GM21723 (cell line): Measurements from ENCODE around the gene HACD1.
"Not testable (repeated sequence)": the region's sequence is repeated elsewhere in the genome, so short reads cannot be mapped to it uniquely, and the experiment has no call there.

Experiments
- ATAC-seq: cut with Tn5 transposase; IDR thresholded peaks from one replicate; pipeline ENCODE4 v1.9.1; 2021; ENCODE audit warnings: mild to moderate bottlenecking, moderate library complexity; ENCODE audit not compliant: unreplicated experiment

Gene HACD1

GRCh38 chr10:17643755-17644484 is 26.7 kb upstream of the HACD1 start, which contains the start of gene STAM:
TSS of gene STAM (plus strand) at chr10:17644151. CDS start at chr10:17644340, 189 bp downstream.
- peak; percentile 89 for ATAC-seq

DNA sequence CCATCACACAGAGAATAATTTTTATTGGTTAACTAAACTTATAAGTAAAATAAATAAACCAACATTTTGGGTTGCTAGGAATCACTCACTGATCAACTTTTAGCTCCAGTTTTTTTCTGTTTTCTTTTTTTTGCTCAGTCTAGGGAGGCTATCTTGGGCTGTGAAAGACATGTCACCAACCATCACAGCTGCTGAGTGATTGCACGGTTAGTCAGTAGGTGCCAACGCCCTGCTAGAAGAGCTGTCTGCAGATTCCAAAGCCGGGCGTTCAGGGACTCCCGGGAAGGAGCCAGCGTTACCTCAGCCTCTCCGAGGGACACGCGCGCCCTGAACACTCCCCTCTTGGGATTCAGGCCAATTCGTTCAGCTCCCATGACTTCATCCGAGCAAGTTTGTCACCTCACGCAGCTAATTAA is 26.2 kb upstream of the HACD1 start:
- ATAC-seq: peak; percentile 26

- no peak for ATAC-seq
These were observed 23.2 kb upstream of the HACD1 start for GRCh38 chr10:17640331-17640816.

- no peak for ATAC-seq
These were observed 20.7 kb upstream of the HACD1 start for GRCh38 chr10:17637869-17638268.

GRCh38 chr10:17633353-17633752 is 16.2 kb upstream of the HACD1 start:
- no peak for ATAC-seq

- ATAC-seq: not testable (repeated sequence)
These were observed 15.4 kb upstream of the HACD1 start for GRCh38 chr10:17632590-17632989.

DNA sequence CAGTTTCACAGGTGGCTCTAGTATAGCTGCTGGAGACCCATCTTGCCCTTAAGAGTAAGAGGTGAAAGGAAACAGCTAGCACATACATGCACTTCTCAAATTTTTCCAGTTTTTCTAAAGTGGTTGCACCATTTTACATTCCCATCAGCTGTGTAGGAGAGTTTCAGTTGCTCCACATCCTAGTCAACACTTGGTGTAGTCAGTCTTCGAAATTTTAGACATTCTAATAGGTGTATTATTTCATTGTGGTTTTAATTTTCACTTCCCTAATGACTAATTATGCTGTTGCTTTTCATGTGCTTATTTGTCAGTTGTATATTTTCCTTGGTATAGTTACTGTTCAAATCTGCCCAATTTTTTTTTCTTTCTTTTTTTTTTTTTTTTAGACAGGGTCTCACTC is 9.5 kb upstream of the HACD1 start:
- ATAC-seq: no peak

DNA sequence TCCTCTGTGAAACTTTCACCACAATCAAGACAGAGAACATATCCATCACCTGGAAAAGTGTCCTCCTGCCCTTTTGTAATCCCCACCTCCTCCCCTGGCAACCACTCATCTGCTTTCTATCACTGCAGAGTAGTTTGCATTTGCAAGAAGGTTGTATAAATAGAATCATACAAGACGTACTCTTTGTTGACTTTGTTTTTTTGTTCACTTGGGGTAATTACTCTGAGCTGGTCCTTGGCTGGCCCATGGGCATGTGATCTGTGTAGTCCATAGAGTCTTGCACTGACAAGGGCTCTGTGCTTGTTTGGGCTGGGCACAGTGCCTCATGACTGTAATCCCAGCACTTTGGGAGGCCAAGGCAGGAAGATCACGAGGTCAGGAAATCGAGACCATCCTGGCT is 7.8 kb upstream of the HACD1 start:
- no peak for ATAC-seq

DNA sequence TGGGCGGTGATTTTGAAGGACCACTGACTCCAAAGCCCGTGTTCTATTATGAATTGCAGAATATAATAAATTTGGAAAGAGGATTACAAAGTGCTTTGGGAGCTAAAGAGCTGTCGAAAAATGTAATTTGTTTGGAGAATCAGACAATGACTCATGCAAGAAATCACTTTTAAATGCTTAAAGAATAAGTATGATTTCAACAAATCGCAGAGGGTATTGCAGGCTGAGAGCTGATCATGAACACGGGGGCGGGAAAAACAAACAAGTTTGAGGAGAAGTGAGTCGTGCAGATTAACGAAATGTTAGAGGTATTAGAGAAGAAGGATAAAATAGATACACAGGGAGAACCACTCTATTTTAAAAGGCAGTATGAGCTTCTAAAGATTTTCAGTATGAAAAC is 4.9 kb upstream of the HACD1 start:
- ATAC-seq: no peak

DNA sequence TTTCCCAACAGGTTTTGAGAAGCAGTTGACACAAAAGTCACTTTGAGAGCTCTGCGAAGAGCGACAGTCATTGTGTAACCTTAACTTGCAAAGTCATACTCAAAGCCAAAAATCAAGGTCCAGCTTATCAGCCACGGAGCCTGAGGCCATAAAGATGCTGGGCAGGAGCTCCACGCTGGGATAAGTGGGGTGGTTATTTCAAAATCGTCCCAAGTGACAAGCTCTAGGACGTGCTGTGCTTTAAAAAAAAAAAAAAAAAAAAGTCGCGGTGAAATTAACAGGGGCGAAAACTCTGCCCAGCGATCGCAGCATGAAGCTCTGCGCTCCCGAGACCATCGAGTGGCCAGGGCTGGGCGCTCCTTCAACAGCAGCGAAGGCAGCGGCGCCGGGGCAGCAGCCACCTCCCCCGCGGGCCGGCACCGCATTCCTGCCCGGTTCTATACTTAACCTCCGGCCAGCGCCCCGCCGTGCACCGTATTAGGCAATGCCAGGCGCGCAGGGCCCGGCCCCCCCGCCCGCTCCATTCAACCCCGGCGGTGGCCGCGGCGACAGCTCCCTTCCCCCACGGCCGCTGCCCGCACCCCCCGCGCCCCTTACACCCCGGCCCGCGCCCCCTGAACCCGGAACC is 657 bp downstream of the HACD1 start:
- peak; percentile 57 for ATAC-seq

DNA sequence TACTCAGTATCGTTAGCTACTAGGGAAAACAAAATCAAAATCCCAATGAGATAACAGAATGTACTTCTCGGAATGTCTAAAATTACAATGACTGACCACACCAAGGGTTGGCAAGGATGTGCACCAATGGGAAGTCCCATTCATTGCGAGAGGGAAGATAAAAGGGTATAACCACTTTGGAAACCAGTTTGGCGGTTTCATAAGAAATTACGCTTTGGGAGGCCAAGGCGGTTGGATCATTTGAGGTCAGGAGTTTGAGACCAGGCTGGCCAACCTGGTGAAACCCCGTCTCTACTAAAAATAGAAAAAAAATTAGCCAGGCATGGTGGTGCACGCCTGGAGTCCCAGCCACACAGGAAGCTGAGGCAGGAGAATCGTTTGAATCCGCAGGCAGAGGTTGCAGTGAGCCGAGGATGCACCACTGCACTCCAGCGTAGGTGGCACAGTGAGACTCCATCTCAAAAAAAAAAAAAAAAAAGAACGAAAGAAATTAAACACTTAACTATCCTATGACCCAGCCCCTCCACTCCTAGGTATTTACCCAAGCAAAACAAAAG is 7.6 kb downstream of the HACD1 start:
- no peak for ATAC-seq

DNA sequence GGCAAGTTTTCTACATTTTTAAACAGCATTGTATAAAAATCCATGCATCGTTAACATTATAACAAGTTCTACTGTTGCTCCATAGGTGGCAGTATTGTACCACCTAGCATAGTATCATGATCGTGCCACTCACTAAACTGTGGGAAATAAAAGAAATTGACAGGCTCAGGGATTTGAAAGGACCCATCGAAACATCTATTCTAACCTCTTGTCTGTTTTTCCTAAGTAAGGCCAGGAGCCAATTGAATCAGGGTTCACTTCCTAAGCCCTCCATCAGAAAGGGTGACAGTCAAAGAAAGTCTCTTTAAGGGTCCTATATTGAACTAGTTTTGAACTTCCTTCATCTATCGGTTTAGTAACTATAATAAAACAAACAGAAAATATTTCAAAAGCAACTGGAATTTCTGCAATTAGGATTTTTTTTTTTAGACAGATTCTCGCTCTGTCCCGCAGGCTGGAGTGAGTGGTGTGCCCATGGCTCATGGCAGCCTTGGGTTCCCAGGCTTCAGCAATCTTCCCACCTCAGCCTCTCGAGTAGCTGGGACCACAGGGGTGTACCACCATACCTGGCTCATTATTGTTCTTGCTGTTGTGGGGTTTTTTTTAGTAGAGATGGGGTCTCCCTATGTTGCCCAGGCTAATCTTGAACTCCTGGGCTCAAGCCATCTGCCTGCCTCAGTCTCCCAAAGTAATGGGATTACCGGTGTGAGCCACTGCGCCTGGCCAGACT is 9.4 kb downstream of the HACD1 start:
- ATAC-seq: peak; percentile 92

- ATAC-seq: peak; percentile 26
These were observed 10.1 kb downstream of the HACD1 start for GRCh38 chr10:17607060-17607459.

DNA sequence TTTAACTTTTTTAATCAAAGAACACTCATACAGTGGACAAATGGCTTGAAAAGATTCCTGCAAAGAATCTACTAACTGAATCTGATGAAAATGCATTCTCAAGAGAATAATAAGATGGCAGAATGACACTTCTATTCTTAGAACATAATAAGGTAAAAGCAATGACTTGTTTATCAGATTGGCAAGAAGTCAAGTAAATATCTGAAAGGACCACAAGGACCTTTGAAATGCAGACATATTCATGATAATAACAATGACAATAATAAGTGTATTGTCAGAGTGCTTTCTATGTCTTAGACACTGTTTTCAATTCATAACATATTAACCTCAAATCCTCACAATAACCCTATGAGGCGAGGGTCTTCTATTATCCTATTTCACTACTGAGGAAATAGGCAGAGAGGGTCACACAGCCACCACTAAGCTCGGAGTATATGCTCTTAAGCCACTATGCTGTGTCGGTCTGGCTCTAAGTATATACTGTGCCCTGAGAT is 10.6 kb downstream of the HACD1 start:
- no peak for ATAC-seq

- no peak for ATAC-seq
These were observed 11.2 kb downstream of the HACD1 start for GRCh38 chr10:17605936-17606335.

DNA sequence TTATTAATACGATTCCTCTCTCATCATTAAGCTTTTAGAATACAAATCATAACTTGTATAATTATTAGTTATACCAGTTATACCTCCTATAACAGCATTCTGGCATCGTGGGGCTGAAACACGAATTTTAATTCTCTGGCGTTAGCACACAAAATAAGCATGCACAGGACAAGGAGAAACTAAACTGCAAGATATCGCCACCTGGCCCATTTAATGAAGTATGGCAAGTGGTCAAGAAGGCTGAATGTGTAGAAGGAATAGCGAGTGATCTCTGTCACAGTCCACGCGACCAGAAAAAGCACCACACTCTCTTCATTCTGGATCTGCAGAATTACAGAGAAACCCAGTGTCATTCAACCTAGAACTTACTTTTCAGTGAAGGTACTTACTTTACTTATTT is 18.1 kb downstream of the HACD1 start:
- no peak for ATAC-seq

- no peak for ATAC-seq
These were observed 19.8 kb downstream of the HACD1 start for GRCh38 chr10:17597386-17597785.

- no peak for ATAC-seq
These were observed 26.1 kb downstream of the HACD1 start for GRCh38 chr10:17590969-17591645.

DNA sequence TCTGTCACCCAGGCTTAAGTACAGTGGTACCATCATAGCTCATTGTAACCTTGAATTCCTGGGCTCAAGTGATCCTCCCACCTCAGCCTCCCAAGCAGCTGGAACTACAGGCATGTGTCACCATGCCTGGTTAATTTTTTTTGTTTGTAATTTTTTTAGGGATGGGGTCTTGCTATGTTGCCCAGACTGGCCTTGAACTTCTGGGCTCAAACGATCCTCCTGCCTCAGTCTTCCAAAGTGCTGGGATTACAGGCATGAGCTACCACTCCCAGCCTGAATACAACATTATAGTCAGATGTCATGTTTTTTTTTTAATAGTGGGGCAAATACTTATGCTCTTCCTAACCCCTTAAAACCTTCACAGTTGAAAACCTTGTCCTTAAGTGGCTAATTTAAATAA is 27.9 kb downstream of the HACD1 start:
- ATAC-seq: not testable (repeated sequence)

GRCh38 chr10:17588420-17588819 is 28.8 kb downstream of the HACD1 start:
- ATAC-seq: no peak

DNA sequence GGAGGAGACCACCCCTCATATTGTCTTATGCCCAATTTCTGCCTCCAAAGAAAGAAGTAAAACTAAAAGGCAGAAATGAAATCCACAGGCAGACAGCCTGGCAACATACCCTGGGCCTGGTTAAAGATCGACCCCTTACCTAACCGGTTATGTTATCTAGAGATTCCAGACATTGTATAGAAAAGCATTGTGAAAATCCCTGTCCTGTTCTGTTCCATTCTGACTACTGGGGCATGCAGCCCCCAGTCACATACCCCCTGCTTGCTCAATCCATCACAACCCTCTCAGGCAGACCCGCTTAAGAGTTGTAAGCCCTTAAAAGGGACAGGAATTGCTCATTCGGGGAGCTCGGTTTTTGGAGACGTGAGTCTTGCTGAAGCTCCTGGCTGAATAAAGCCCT is 29.9 kb downstream of the HACD1 start:
- ATAC-seq: not testable (repeated sequence)
